GM18951 (cell line): ENCODE data around the gene TGFBR2.

Source experiments
- POLR2A ChIP-seq: IDR thresholded peaks from 4 replicates; pipeline ENCODE4 v1.6.1; 2011; ENCODE audit warnings: mild to moderate bottlenecking; ENCODE audit not compliant: insufficient read length, insufficient read depth; ENCODE audit errors: extremely low read depth
- in situ Hi-C: fragments of 300-500 bp; cut with MboI; formaldehyde crosslinking; loops from one replicate; pipeline ENCODE4 v1.12.0; 2022; ENCODE audit warnings: low sequenced_read_pairs, mixed read lengths, inconsistent platforms; ENCODE audit not compliant: unreplicated experiment

The TGFBR2 gene

DNA sequence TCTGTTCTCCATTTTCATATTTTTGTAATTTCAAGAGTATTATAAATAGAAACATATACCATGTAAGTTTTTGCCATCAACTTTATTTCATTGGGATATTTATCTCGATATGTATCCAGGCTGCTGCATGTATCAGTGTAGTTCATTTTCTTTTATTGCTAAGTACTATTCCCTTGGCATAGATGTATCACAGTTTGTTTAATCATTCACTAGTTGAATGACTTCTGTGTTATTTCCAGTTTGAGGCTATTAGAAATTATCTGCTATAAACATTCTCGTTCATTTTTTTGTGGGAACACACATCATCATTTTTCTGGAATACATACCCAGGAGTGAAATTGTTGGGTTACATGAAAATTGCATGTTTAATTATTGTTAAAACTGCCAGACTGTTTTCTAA, 18.5 kb upstream of the TGFBR2 start:
- in situ Hi-C loops = no loop called here
- no peak for TF ChIP-seq POLR2A

DNA sequence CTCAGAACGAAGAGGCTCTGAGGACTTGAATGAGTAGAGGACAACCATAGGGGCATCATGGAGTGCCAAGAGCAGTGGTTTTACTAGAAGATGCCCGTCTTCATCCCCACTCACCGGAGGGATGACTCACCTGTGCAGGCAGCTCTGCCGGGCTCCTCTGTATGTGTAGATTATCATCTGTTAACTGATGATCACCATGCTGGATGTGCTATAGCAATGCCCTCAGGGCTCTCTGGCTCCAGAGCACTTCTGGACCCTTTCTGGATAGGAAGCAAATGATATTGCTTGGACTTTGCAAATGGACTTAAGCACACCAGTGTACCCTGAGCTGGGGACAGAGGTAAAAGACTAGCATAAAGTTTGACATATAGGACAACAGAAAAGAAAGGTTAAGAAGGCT, 10.2 kb upstream of the TGFBR2 start:
- no peak for TF ChIP-seq POLR2A
- in situ Hi-C loops = no loop called here

DNA sequence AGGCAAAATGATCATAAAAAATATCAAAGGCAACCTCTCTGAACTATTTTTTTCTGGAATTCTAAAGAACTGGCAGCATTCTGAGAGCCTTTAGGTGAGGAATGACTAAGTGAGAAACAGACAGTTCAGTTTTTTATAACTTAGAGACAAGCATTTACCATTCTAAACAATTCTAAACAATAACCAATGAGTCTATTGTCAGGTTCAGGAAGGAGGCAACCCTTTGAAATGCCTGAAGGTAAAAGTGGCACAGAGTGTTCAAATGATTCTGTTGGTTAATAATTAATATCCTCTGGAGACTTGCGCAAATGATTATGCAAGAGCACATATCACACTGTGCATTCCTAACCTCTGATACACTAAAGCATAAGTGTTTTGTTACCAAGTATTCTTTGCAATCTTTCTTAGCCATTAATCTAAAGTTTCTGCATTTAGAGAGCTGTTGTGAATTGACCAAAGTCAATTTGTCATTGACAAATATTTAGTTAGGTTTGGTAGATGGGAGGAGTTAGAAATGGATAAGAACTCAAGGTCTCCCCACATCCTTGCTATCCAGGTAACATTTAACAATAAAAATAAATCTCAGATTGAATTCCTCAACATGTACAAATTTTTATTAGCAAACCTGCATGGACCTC, 9.2 kb upstream of the TGFBR2 start:
- TF ChIP-seq POLR2A = no peak
- in situ Hi-C loops = no loop called here

DNA sequence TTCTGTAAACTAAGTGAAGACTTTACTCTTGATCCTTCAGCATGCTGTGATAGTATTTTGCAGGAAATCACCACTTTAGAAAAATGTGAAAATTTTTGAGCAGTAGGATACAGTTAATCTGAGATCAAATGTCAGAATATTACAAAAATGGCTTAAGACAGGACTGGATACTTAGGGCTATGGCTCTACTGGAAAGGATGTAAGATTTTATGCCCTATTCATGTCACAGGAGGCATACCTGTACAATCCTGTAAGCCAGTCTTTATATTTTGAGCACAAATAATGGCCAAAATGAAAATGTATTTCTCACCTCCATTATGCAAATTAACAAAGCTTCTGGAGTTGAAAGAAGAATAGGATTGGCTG, 8.6 kb upstream of the TGFBR2 start:
- no peak for TF ChIP-seq POLR2A
- in situ Hi-C loops = no loop called here

GRCh38 chr3:30598668-30599545, 7.5 kb upstream of the TGFBR2 start:
- in situ Hi-C loops = no loop called here
- TF ChIP-seq POLR2A = no peak

- in situ Hi-C loops = no loop called here
- TF ChIP-seq POLR2A = no peak
These were observed 5.8 kb upstream of the TGFBR2 start for GRCh38 chr3:30600572-30600971.

DNA sequence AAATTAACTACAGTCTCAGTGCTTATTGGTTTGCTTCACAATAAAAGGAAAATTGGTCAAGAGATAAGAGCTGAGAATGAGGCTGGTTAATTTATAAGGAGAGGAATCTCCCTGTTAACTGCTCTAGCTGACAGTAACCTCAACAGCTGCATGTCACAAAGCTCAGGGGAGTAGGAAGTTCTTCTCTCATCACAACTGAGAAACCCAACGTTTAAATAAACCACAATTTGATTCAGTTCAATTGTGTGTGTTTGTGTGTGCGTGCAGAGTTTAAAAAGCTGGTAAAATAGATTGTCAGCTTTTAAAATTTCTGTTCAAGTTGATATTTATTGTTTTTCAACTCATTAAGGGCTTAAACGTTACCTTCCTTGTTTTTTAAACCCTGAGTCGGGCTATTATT, 3.5 kb upstream of the TGFBR2 start:
- no peak for TF ChIP-seq POLR2A
- in situ Hi-C loops = no loop called here

- no peak for TF ChIP-seq POLR2A
- in situ Hi-C loops = no loop called here
These were observed 2.3 kb upstream of the TGFBR2 start for GRCh38 chr3:30604093-30604492.

GRCh38 chr3:30604558-30604957, 1.8 kb upstream of the TGFBR2 start:
- no peak for TF ChIP-seq POLR2A
- in situ Hi-C loops = no loop called here

GRCh38 chr3:30605005-30605404, 1.4 kb upstream of the TGFBR2 start:
- TF ChIP-seq POLR2A = no peak
- in situ Hi-C loops = no loop called here

DNA sequence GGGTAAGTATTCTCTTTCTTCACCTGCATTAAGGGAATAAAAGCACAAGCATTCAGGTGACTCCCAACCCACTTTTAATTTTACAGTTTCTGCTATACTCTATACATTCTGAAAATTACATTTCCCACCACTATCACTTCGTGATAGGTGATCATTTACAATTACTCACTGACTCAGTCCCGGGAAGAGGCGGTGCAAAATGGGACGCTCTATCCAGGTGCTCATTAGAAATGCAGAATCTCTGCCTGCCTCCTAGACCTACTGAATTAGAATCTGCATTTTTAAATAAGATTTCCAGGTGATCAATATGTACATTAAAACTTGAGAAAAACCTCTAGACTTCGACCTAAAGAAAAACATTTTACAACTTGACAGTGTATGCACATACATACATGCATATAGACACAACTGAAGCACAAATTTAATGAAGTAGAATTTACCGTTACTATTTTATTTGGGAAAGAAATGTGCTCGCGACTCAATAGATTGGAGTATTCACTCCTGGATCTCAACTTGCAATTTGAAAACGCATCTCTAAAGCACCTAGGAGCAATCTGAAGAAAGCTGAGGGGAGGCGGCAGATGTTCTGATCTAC, 598 bp upstream of the TGFBR2 start:
- TF ChIP-seq POLR2A = no peak

GRCh38 chr3:30607032-30607833, 832 bp downstream of the TGFBR2 start:
- in situ Hi-C loops = no loop called here
- TF ChIP-seq POLR2A = no peak

More for the DNA sequence above, 598 bp upstream of the TGFBR2 start:
- in situ Hi-C loops = no loop called here

GRCh38 chr3:30608598-30608947, 2.2 kb downstream of the TGFBR2 start:
- no peak for TF ChIP-seq POLR2A
- in situ Hi-C loops = no loop called here
